Keratinocyte (primary cell): ENCODE results near the gene CCNY. TPM values are rescaled to one million over a fixed set of nuclear protein-coding genes. Genes with fewer than 3 reads are reported as not detected.
A peak's percentile ranks its signal among the peaks of the same experiment; 100 is the strongest.

Experiments
- DNase-seq: peaks from one replicate; pipeline ENCODE4 v3.0.0-alpha.2; 2011; ENCODE audit warnings: low read depth, missing footprints, low spot score
- FAIRE-seq: peaks from 2 replicates; lab custom pipeline; 2011; peaks lifted over from hg19 to GRCh38; lab: Jason Lieb, UNC
- H2AFZ ChIP-seq: 2 replicates; pipeline ENCODE4 v1.6.0; 2012; ENCODE audit warnings: low read length, control low read depth, inconsistent platforms; ENCODE audit not compliant: control insufficient read depth
- H3K27ac ChIP-seq: 2 replicates; pipeline ENCODE4 v1.5.1; 2011; ENCODE audit warnings: low read length; ENCODE audit not compliant: control insufficient read depth, insufficient read depth
- H3K27me3 ChIP-seq: 3 replicates; pipeline ENCODE4 v1.6.0; 2011; ENCODE audit warnings: low read length; ENCODE audit not compliant: control insufficient read depth, insufficient read depth; ENCODE audit errors: extremely low read depth
- H3K36me3 ChIP-seq, 2 experiments: 2 replicates in 1 of 2; 3 replicates in 1 of 2; pipeline ENCODE4 v1.5.1; 2011; ENCODE audit warnings: low read length in 2 of 2, mild to moderate bottlenecking in 1 of 2; ENCODE audit not compliant: control insufficient read depth in 2 of 2, insufficient read depth in 2 of 2; ENCODE audit errors: extremely low read depth in 1 of 2
- H3K4me1 ChIP-seq: 3 replicates; pipeline ENCODE4 v1.5.1; 2011; ENCODE audit warnings: low read length; ENCODE audit not compliant: control insufficient read depth, insufficient read depth; ENCODE audit errors: extremely low read depth
- H3K4me2 ChIP-seq: 3 replicates; pipeline ENCODE4 v1.6.0; 2011; ENCODE audit warnings: low read depth, low read length; ENCODE audit not compliant: control insufficient read depth, insufficient read depth; ENCODE audit errors: extremely low read depth
- H3K4me3 ChIP-seq, 3 experiments: fragments of 200-600 bp in 1 of 3; sonication (generic) in 1 of 3; 2 replicates in 2 of 3; 3 replicates in 1 of 3; pipeline ENCODE4 v1.5.1; 2011 to 2016; ENCODE audit warnings: low read length in 3 of 3, mild to moderate bottlenecking in 3 of 3, control low read depth in 2 of 3, inconsistent platforms in 1 of 3, low read depth in 1 of 3, mixed read lengths in 1 of 3, mixed run types in 1 of 3, moderate library complexity in 1 of 3; ENCODE audit not compliant: control insufficient read depth in 2 of 3, insufficient read depth in 2 of 3; ENCODE audit errors: extremely low read depth in 1 of 3
- H3K79me2 ChIP-seq: 2 replicates; pipeline ENCODE4 v1.6.0; 2012; ENCODE audit warnings: low read length; ENCODE audit not compliant: control insufficient read depth, insufficient read depth
- H3K9ac ChIP-seq: 3 replicates; pipeline ENCODE4 v1.6.0; 2011; ENCODE audit warnings: low read length; ENCODE audit not compliant: control insufficient read depth, insufficient read depth; ENCODE audit errors: extremely low read depth
- H3K9me1 ChIP-seq: 3 replicates; pipeline ENCODE4 v1.6.0; 2011; ENCODE audit warnings: low read length; ENCODE audit not compliant: control insufficient read depth, insufficient read depth; ENCODE audit errors: extremely low read depth
- H3K9me3 ChIP-seq: 2 replicates; pipeline ENCODE4 v1.5.1; 2012; ENCODE audit warnings: low read depth, low read length; ENCODE audit not compliant: control insufficient read depth
- H4K20me1 ChIP-seq: 3 replicates; pipeline ENCODE4 v1.6.0; 2011; ENCODE audit warnings: low read length; ENCODE audit not compliant: control insufficient read depth, insufficient read depth; ENCODE audit errors: extremely low read depth
- EZH2 ChIP-seq: IDR thresholded peaks from one replicate; pipeline ENCODE4 v1.6.1; 2012; ENCODE audit warnings: inconsistent platforms, mild to moderate bottlenecking, low read length, moderate library complexity
- dilution Hi-C: fragments of 300-500 bp; cut with MboI; formaldehyde crosslinking; loops from one replicate; pipeline ENCODE4 v1.7.0; 2020; ENCODE audit warnings: low sequenced_read_pairs; ENCODE audit not compliant: extremely low pct_ligation_motif_present
- polyA plus RNA-seq, 5 experiments: library from polyadenylated mRNA; depleted of rRNA in 3 of 5; stranded (reverse) in 3 of 5; stranded (forward) in 1 of 5; unstranded in 1 of 5; fragments of >200 nt; gene quantifications; 1 replicate in 1 of 5; 2 replicates in 3 of 5; 3 replicates in 1 of 5; pipeline versions ENCODE4 v1.2.1 to v1.2.3, GENCODE V29; 2011 to 2012; ENCODE audit warnings: missing spikeins in 2 of 5, low read depth in 1 of 5, low replicate concordance in 1 of 5
- TF ChIP-seq, protein P1 (sequence below), 3 experiments: IDR thresholded peaks in 1 of 3; conservative IDR thresholded peaks in 1 of 3; optimal IDR thresholded peaks in 1 of 3; 2 replicates in 2 of 3; 3 replicates in 1 of 3; pipeline versions ENCODE3 to v1.5.1; 2011; ENCODE audit warnings: low read length in 3 of 3, mild to moderate bottlenecking in 3 of 3, moderate library complexity in 2 of 3, control low read depth in 1 of 3, inconsistent platforms in 1 of 3; ENCODE audit not compliant: insufficient read depth in 2 of 3; ENCODE audit errors: extremely low read depth in 1 of 3

Gene CCNY
- polyA plus RNA-seq, 1 donor (not counting 4 experiments of a cell fraction or from before 2014, with no cell fraction given), result 58.9 TPM

DNA sequence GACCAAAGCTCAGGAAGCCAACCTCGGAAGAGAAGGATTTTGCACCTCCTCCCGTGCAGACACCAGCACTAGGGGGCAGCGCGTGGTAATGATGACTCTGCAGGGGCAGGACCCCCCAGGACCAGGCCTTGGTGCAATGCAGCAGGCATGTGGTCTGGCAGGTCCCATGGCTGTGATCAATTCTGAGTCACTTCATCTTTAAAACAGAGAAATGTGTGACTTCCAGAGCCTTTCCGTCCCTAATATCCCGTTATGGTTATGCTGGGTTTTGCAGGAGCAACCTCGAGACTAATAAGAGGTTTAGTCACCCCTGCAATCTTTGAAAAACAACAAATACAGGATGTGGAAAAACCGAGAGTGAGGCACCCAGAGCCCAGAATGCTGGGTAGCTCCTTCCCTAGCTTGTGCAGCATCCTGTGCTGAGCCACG lies 238.6 kb downstream of the CCNY start:
- no peak for TF ChIP-seq EZH2
- TF ChIP-seq, protein P1, sequence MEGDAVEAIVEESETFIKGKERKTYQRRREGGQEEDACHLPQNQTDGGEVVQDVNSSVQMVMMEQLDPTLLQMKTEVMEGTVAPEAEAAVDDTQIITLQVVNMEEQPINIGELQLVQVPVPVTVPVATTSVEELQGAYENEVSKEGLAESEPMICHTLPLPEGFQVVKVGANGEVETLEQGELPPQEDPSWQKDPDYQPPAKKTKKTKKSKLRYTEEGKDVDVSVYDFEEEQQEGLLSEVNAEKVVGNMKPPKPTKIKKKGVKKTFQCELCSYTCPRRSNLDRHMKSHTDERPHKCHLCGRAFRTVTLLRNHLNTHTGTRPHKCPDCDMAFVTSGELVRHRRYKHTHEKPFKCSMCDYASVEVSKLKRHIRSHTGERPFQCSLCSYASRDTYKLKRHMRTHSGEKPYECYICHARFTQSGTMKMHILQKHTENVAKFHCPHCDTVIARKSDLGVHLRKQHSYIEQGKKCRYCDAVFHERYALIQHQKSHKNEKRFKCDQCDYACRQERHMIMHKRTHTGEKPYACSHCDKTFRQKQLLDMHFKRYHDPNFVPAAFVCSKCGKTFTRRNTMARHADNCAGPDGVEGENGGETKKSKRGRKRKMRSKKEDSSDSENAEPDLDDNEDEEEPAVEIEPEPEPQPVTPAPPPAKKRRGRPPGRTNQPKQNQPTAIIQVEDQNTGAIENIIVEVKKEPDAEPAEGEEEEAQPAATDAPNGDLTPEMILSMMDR (optimal IDR thresholded peaks at IDR 0.05 in 1 of 3, IDR thresholded peaks at IDR 0.05 in 1 of 3, conservative IDR thresholded peaks at IDR 0.05 in 1 of 3; ENCODE audit: extremely low read depth in 1 of 3, insufficient read depth in 2 of 3, low read length in 3 of 3), result peak in 1 of 3 experiments; percentile 39
- dilution Hi-C loops, result no loop called here
- Histone ChIP-seq H3K4me2 (no peak overlapping the region), H3K9me1 (no peaks in the 10 kb centered on the region), H4K20me1 (no peaks in the 10 kb centered on the region), H3K27me3 (peaks cover under 1% of the 10 kb centered on the region), H3K4me3 (no peak overlapping the region), H3K27ac (no peak overlapping the region), H2AFZ (no peak overlapping the region), H3K9ac (no peak overlapping the region), H3K79me2 (no peaks in the 10 kb centered on the region), H3K4me1 (no peaks in the 10 kb centered on the region), H3K9me3 (no peaks in the 10 kb centered on the region), H3K36me3 (peaks cover 5 to 9% of the 10 kb centered on the region in 2 experiments)
- FAIRE-seq, result no peak
- no peak for DNase-seq

DNA sequence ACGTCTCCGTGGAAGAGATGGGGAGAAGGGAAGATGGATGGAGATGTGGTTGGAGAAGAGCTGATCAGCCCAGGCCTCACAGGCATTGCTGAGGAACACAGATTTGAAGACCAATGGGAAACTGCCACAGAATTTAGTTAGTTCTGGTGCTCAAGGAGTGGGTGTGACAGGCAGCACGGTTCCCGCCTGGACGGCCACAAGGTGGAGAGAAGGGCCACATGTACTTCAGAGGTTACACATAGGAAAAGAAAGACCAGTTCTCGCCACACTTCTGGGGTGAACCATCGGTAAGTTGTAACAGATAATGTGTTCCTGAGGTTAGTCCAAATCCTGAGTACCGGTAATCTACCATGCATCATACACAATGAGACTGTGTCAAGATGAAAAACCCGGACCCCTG lies 239.3 kb downstream of the CCNY start:
- FAIRE-seq (no peak), DNase-seq (no peak)
- H3K4me2 ChIP-seq, result no peak overlapping the region
- H3K79me2 ChIP-seq, result no peaks in the 10 kb centered on the region
- H3K4me1 ChIP-seq, result no peaks in the 10 kb centered on the region
- H3K9ac ChIP-seq, result no peak overlapping the region
- H3K9me1 ChIP-seq, result no peaks in the 10 kb centered on the region
- peaks cover 5% of the 10 kb centered on the region for H3K27me3 ChIP-seq
- no peak for TF ChIP-seq EZH2
- TF ChIP-seq, protein P1 (optimal IDR thresholded peaks at IDR 0.05 in 1 of 3, IDR thresholded peaks at IDR 0.05 in 1 of 3, conservative IDR thresholded peaks at IDR 0.05 in 1 of 3; ENCODE audit: extremely low read depth in 1 of 3, insufficient read depth in 2 of 3, low read length in 3 of 3), result no peak
- dilution Hi-C loops, result no loop called here
- H3K9me3 ChIP-seq, result no peaks in the 10 kb centered on the region
- no peak overlapping the region for H2AFZ ChIP-seq
- H4K20me1 ChIP-seq, result no peaks in the 10 kb centered on the region
- peaks cover 5 to 9% of the 10 kb centered on the region in 2 experiments for H3K36me3 ChIP-seq
- H3K27ac ChIP-seq, result no peak overlapping the region
- no peak overlapping the region for H3K4me3 ChIP-seq
